GM12878 (cell line): Measurements from ENCODE around the gene SOX9. TPM values are rescaled to one million over a fixed set of nuclear protein-coding genes. Genes with fewer than 3 reads are reported as not detected.

ENCODE experiments used
- ATAC-seq: fragments of 200-7000 bp; cut with Tn5 transposase; 3 replicates; pipeline ENCODE4 v1.9.1; 2020; ENCODE audit warnings: mild to moderate bottlenecking, moderate library complexity
- BruUV-seq: library from RNA; stranded (reverse); fragments of 400-500 nt; replicated peaks from 2 replicates; lab custom pipeline; 2021; lab: Mats Ljungman, UMichigan
- CTCF ChIA-PET: fragments of 300-600 bp; sonication (Branson Sonifier 250); formaldehyde crosslinking; extraction: SDS; loops from one replicate; lab custom pipeline; 2021; ENCODE audit warnings: inconsistent platforms; lab: Yijun Ruan, JAX
- POLR2A ChIA-PET: fragments of 350-600 bp; formaldehyde crosslinking; extraction: SDS; loops from one replicate; lab custom pipeline; 2021; ENCODE audit warnings: inconsistent platforms; lab: Charles Lee
- RAD21 ChIA-PET: fragments of 300-600 bp; sonication (Branson Sonifier 250); formaldehyde crosslinking; loops from one replicate; lab custom pipeline; 2023; ENCODE audit warnings: antibody characterized with exemption; ENCODE audit not compliant: unreplicated experiment; lab: Charles Lee
- SMC1A ChIA-PET: fragments of 300-600 bp; sonication (Branson Sonifier 250); formaldehyde crosslinking; loops from one replicate; lab custom pipeline; 2023; ENCODE audit not compliant: unreplicated experiment, uncharacterized antibody; lab: Charles Lee
- DNase-seq: peaks from one replicate; pipeline ENCODE4 v3.0.0-alpha.2; 2011; ENCODE audit warnings: low read depth, low spot score
- FAIRE-seq: peaks from 3 replicates; lab custom pipeline; 2011; peaks lifted over from hg19 to GRCh38; lab: Jason Lieb, UNC
- H2AFZ ChIP-seq: 2 replicates; pipeline ENCODE4 v1.6.0; 2011; ENCODE audit warnings: low read depth, low read length, control low read depth; ENCODE audit not compliant: control insufficient read depth
- H3K27ac ChIP-seq: 2 replicates; pipeline ENCODE4 v1.5.1; 2011; ENCODE audit warnings: control low read depth; ENCODE audit not compliant: control insufficient read depth, insufficient read depth
- H3K27me3 ChIP-seq, 2 experiments: replicated peaks in 1 of 2; 2 replicates each; pipeline versions ENCODE4 v1.6.0 to v1.6.1; 2011; ENCODE audit warnings: low read length in 1 of 2; ENCODE audit not compliant: control insufficient read depth in 2 of 2, insufficient read depth in 2 of 2
- H3K36me3 ChIP-seq, 2 experiments: 2 replicates each; pipeline ENCODE4 v1.5.1; 2011; ENCODE audit warnings: low read length in 1 of 2; ENCODE audit not compliant: control insufficient read depth in 2 of 2, insufficient read depth in 2 of 2
- H3K4me1 ChIP-seq: 2 replicates; pipeline ENCODE4 v1.6.1; 2011; ENCODE audit warnings: mild to moderate bottlenecking, low read length, moderate library complexity, mixed read lengths; ENCODE audit not compliant: control insufficient read depth, insufficient read depth
- H3K4me2 ChIP-seq: 2 replicates; pipeline ENCODE4 v1.6.0; 2011; ENCODE audit warnings: control low read depth; ENCODE audit not compliant: control insufficient read depth, insufficient read depth
- H3K4me3 ChIP-seq: fragments of 200-600 bp; sonication (generic); 2 replicates; pipeline ENCODE4 v1.5.1; 2016
- H3K79me2 ChIP-seq: 2 replicates; pipeline ENCODE4 v1.6.0; 2011; ENCODE audit warnings: low read length; ENCODE audit not compliant: control insufficient read depth, insufficient read depth
- H3K9ac ChIP-seq: 2 replicates; pipeline ENCODE4 v1.8.0; 2011; ENCODE audit warnings: low read length, control low read depth, mixed read lengths; ENCODE audit not compliant: control insufficient read depth, insufficient read depth
- H3K9me3 ChIP-seq: replicated peaks from 3 replicates; pipeline ENCODE4 v1.5.1; 2011; ENCODE audit warnings: mild to moderate bottlenecking, low read length; ENCODE audit not compliant: control insufficient read depth, insufficient read depth
- H4K20me1 ChIP-seq: 2 replicates; pipeline ENCODE4 v1.6.0; 2011; ENCODE audit not compliant: control insufficient read depth, insufficient read depth
- BCL11A ChIP-seq: IDR thresholded peaks from 2 replicates; pipeline ENCODE4 v1.6.1; 2011; ENCODE audit warnings: low read depth, low read length
- CHD4 ChIP-seq: fragments of 200-600 bp; sonication (generic); IDR thresholded peaks from 2 replicates; pipeline ENCODE4 v1.6.1; 2016; ENCODE audit warnings: mild to moderate bottlenecking
- HDAC6 ChIP-seq: fragments of 200-600 bp; sonication (generic); IDR thresholded peaks from one replicate; pipeline ENCODE4 v1.8.0; 2017; ENCODE audit warnings: antibody characterized with exemption; ENCODE audit not compliant: unreplicated experiment
- SMARCA5 ChIP-seq: fragments of 450-650 bp; IDR thresholded peaks from 2 replicates; pipeline ENCODE4 v1.6.1; 2017; ENCODE audit warnings: mild to moderate bottlenecking
- SPI1 ChIP-seq: IDR thresholded peaks from 2 replicates; pipeline ENCODE4 v1.6.1; 2011; ENCODE audit warnings: low read depth, mild to moderate bottlenecking, low read length, moderate library complexity, borderline replicate concordance; ENCODE audit not compliant: insufficient read depth
- WGBS: methylation state at CpG from one replicate; pipeline ENCODE4 v1.1.6; 2016; ENCODE audit warnings: low lambda C conversion rate; ENCODE audit not compliant: insufficient replicate concordance, insufficient coverage; ENCODE audit errors: missing lambda C conversion rate; 5-methylcytosine and 5-hydroxymethylcytosine counted together
- in situ Hi-C: fragments of 300-500 bp; cut with MboI; formaldehyde crosslinking; loops from 9 replicates; pipeline ENCODE4 v1.14.3; 2018; ENCODE audit warnings: mixed read lengths
- intact Hi-C: fragments of 100-400 bp; cut with micrococcal nuclease; formaldehyde crosslinking; loops from one replicate; pipeline ENCODE4 v1.14.2; 2022; ENCODE audit not compliant: unreplicated experiment
- polyA plus RNA-seq, 11 experiments: library from polyadenylated mRNA; depleted of rRNA in 4 of 11; unstranded in 6 of 11; stranded (reverse) in 5 of 11; fragments of >200 nt; fragmentation: Nextera tagmentation in 4 of 11; fragmentation: Illumina TruSeq in 1 of 11; extraction: Ambion mirVana in 4 of 11; extraction: Trizol in 1 of 11; gene quantifications; 1 replicate in 1 of 11; 2 replicates in 10 of 11; pipeline versions ENCODE4 v1.2.1 to v1.2.3, GENCODE V29; 2011 to 2016; ENCODE audit warnings: inconsistent platforms in 2 of 11, missing spikeins in 2 of 11, low read depth in 1 of 11
- total RNA-seq, 4 experiments: library from RNA; depleted of rRNA in 3 of 4; stranded (reverse); fragments of >200 nt in 3 of 4; fragmentation: Illumina TruSeq in 1 of 4; extraction: Trizol in 1 of 4; gene quantifications; 2 replicates each; pipeline versions ENCODE4 v1.2.1 to v1.2.3, GENCODE V29; 2013 to 2021

Gene SOX9
- total and polyA plus RNA-seq, 10 of the 15 experiments (the other 5 are each of a cell fraction or from before 2014, with no cell fraction given): 1.2 to 19.0 (median 5.5) TPM

GRCh38 chr17:72167593-72167992, 46.8 kb downstream of the SOX9 start:
- ChIA-PET CTCF (no interaction called here), RAD21 (no interaction called here), POLR2A (no interaction called here), SMC1A (no interaction called here)
- no peaks in the 10 kb centered on the region for H3K9me3 ChIP-seq
- no peak overlapping the region for H3K4me2 ChIP-seq
- H3K9ac ChIP-seq: no peak overlapping the region
- H3K27ac ChIP-seq: no peak overlapping the region
- in situ Hi-C loops (no loop called here), intact Hi-C loops (no loop called here)
- no peaks in the 10 kb centered on the region for H3K27me3 ChIP-seq
- H2AFZ ChIP-seq: no peak overlapping the region
- ATAC-seq: no peak
- no TSS peak for BruUV-seq
- FAIRE-seq: no peak
- no peak for TF ChIP-seq HDAC6
- TF ChIP-seq CHD4: no peak
- H3K36me3 ChIP-seq: no peaks in the 10 kb centered on the region
- H3K79me2 ChIP-seq: no peaks in the 10 kb centered on the region
- H3K4me1 ChIP-seq: no peaks in the 10 kb centered on the region
- DNase-seq: no peak
- H4K20me1 ChIP-seq: no peaks in the 10 kb centered on the region
- WGBS: 25% methylated on average over 2 of the region's 2 CpGs
- H3K4me3 ChIP-seq: no peak overlapping the region

GRCh38 chr17:72169823-72170222, 49.0 kb downstream of the SOX9 start:
- TF ChIP-seq SMARCA5: no peak
- 0 out of 2 replicates have a peak, but pooled peaks have one; percentile 13 for TF ChIP-seq BCL11A
- TF ChIP-seq SPI1: peak; percentile 55
- TF ChIP-seq, all 136 proteins: peak for 2
- Histone ChIP-seq H4K20me1 (no peaks in the 10 kb centered on the region), H3K9me3 (no peaks in the 10 kb centered on the region), H2AFZ (no peak overlapping the region), H3K4me1 (no peaks in the 10 kb centered on the region), H3K27ac (no peak overlapping the region), H3K79me2 (no peaks in the 10 kb centered on the region), H3K4me3 (no peak overlapping the region), H3K9ac (no peak overlapping the region), H3K36me3 (no peaks in the 10 kb centered on the region), H3K4me2 (no peak overlapping the region; the same call in 1 of the 2 replicates), H3K27me3 (no peaks in the 10 kb centered on the region)
- CTCF ChIA-PET: no interaction called here
- FAIRE-seq: no peak
- 11% methylated on average over 4 of the region's 4 CpGs for WGBS
- intact Hi-C loops: no loop called here
- RAD21 ChIA-PET: no interaction called here
- no peak for DNase-seq
- ATAC-seq: no peak
- SMC1A ChIA-PET: no interaction called here
- POLR2A ChIA-PET: interaction anchor here (0.6 kb wide), 1 partner anchor 40 kb away, joined by 8 read pairs; no protein-coding TSS in a partner anchor
- BruUV-seq: no TSS peak
- in situ Hi-C loops: no loop called here
